Nephron progenitor cell (in vitro differentiated cells): ENCODE measurements around the gene TECTA.

Experiments used
- DNase-seq: peaks from one replicate; pipeline ENCODE4 v3.0.0; 2021
- H3K27ac Mint-ChIP-seq: 2 replicates; pipeline ENCODE4 v1.8.0; 2021; ENCODE audit warnings: mild to moderate bottlenecking, moderate library complexity, mixed read lengths
- H3K27me3 Mint-ChIP-seq: 2 replicates; pipeline ENCODE4 v1.8.0; 2021; ENCODE audit warnings: mild to moderate bottlenecking, low read depth, mixed read lengths; ENCODE audit not compliant: poor library complexity
- H3K36me3 Mint-ChIP-seq: 2 replicates; pipeline ENCODE4 v1.8.0; 2021; ENCODE audit warnings: low read depth, mixed read lengths
- H3K4me1 Mint-ChIP-seq: 2 replicates; pipeline ENCODE4 v1.8.0; 2021; ENCODE audit warnings: mixed read lengths
- H3K4me3 Mint-ChIP-seq: 2 replicates; pipeline ENCODE4 v1.8.0; 2021; ENCODE audit warnings: mild to moderate bottlenecking, moderate library complexity, mixed read lengths
- H3K9me3 Mint-ChIP-seq: 2 replicates; pipeline ENCODE4 v1.8.0; 2021; ENCODE audit warnings: mild to moderate bottlenecking, moderate library complexity, mixed read lengths
- CTCF ChIP-seq: fragments of 200-600 bp; sonication (generic); IDR thresholded peaks from 2 replicates; pipeline ENCODE4 v1.5.0; 2021; ENCODE audit warnings: antibody characterized with exemption

Gene TECTA

GRCh38 chr11:121099364-121099763 lies 1.7 kb upstream of the TECTA start:
- no peak for TF ChIP-seq CTCF
- Mint-ChIP-seq H3K27me3 (peaks cover 13% of the 10 kb centered on the region), H3K27ac (no peak overlapping the region), H3K4me3 (no peak overlapping the region), H3K4me1 (peaks cover 13% of the 10 kb centered on the region), H3K36me3 (no peaks in the 10 kb centered on the region), H3K9me3 (no peaks in the 10 kb centered on the region)
- DNase-seq, result no peak

GRCh38 chr11:121099885-121100284 lies 1.2 kb upstream of the TECTA start:
- no peak for DNase-seq
- Mint-ChIP-seq H3K4me3 (no peak overlapping the region), H3K9me3 (no peaks in the 10 kb centered on the region), H3K27ac (no peak overlapping the region), H3K27me3 (peaks cover 13% of the 10 kb centered on the region), H3K36me3 (no peaks in the 10 kb centered on the region), H3K4me1 (peaks cover 18% of the 10 kb centered on the region)
- no peak for TF ChIP-seq CTCF

GRCh38 chr11:121104312-121104762 lies 3.3 kb downstream of the TECTA start:
- peaks cover 16% of the 10 kb centered on the region for H3K27me3 Mint-ChIP-seq
- H3K9me3 Mint-ChIP-seq, result no peaks in the 10 kb centered on the region
- no peak overlapping the region for H3K4me3 Mint-ChIP-seq
- TF ChIP-seq CTCF, result no peak
- no peak overlapping the region for H3K27ac Mint-ChIP-seq
- no peaks in the 10 kb centered on the region for H3K36me3 Mint-ChIP-seq
- H3K4me1 Mint-ChIP-seq, result peaks cover 31% of the 10 kb centered on the region
- no peak for DNase-seq

GRCh38 chr11:121105063-121105480 lies 4.0 kb downstream of the TECTA start:
- H3K4me3 Mint-ChIP-seq, result no peak overlapping the region
- H3K27ac Mint-ChIP-seq, result no peak overlapping the region
- no peaks in the 10 kb centered on the region for H3K36me3 Mint-ChIP-seq
- TF ChIP-seq CTCF, result no peak
- peaks cover 14% of the 10 kb centered on the region for H3K27me3 Mint-ChIP-seq
- H3K9me3 Mint-ChIP-seq, result no peaks in the 10 kb centered on the region
- no peak for DNase-seq
- peaks cover 31% of the 10 kb centered on the region for H3K4me1 Mint-ChIP-seq

GRCh38 chr11:121105481-121106195 lies 4.6 kb downstream of the TECTA start:
- DNase-seq, result no peak
- H3K4me1 Mint-ChIP-seq, result peaks cover 31% of the 10 kb centered on the region
- no peak overlapping the region for H3K27ac Mint-ChIP-seq
- no peak overlapping the region for H3K4me3 Mint-ChIP-seq
- no peak for TF ChIP-seq CTCF
- H3K27me3 Mint-ChIP-seq, result peaks cover 11% of the 10 kb centered on the region
- no peaks in the 10 kb centered on the region for H3K9me3 Mint-ChIP-seq
- no peaks in the 10 kb centered on the region for H3K36me3 Mint-ChIP-seq

GRCh38 chr11:121106812-121107211 lies 5.8 kb downstream of the TECTA start:
- Mint-ChIP-seq H3K27me3 (peaks cover 18% of the 10 kb centered on the region), H3K27ac (no peak overlapping the region), H3K36me3 (no peaks in the 10 kb centered on the region), H3K4me3 (no peak overlapping the region), H3K9me3 (no peaks in the 10 kb centered on the region), H3K4me1 (peaks cover 38% of the 10 kb centered on the region)
- no peak for DNase-seq
- no peak for TF ChIP-seq CTCF
